ENCODE data around the gene OPCML. TPM values are rescaled to one million over a fixed set of nuclear protein-coding genes. Genes with fewer than 3 reads are reported as not detected.

OPCML gene
- total RNA-seq, 1 donor from 2014 or later, result 0.10 TPM

- DNase-seq (ENCODE audit: low spot score), result no peak
Observed at GRCh38 chr11:133133606-133134005, 398.7 kb downstream of the OPCML start.

DNA sequence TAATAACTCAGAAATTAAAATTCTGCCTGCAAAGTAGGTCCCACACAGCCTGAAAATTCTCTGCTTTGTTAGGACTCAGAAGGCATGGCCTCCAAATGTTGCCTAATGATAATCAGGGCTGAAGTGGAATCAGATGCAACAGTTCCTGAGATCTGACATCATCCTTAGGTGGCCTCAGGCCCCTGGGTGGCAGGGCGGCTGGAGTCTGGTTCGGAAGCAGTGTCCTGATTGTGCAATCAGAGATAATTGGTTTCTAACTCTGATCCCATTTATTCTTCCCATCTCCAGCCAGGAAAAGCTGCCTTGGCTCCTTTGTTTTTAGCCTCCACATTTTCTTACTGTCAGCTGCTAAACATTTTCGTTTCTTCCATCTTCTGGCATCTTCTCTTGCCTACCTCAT, 399.3 kb downstream of the OPCML start:
- no peak for DNase-seq (ENCODE audit: low spot score)

- DNase-seq (ENCODE audit: low spot score), result no peak
Observed at GRCh38 chr11:133127741-133128140, 404.6 kb downstream of the OPCML start.

DNA sequence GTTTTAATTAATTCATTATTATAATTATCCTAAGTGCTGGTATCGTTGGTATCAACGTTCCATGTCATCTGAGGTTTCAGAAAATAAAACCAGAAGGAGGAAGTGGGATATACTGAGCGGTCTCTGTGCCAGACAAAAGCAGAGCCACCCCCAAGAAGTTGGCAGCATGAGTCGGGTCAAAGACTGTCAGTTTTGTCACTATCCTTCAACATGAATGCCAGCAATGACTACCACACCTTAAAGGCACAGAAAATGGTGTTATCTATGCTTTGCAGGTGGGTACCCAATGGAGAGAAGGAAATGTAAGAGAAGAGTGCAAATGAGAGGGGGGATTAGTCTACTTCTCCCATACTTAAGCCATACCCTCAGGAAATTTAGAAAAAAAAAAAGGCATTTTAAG, 408.5 kb downstream of the OPCML start:
- no peak for DNase-seq (ENCODE audit: low spot score)

GRCh38 chr11:133123366-133123765, 408.9 kb downstream of the OPCML start:
- no peak for DNase-seq (ENCODE audit: low spot score)

DNA sequence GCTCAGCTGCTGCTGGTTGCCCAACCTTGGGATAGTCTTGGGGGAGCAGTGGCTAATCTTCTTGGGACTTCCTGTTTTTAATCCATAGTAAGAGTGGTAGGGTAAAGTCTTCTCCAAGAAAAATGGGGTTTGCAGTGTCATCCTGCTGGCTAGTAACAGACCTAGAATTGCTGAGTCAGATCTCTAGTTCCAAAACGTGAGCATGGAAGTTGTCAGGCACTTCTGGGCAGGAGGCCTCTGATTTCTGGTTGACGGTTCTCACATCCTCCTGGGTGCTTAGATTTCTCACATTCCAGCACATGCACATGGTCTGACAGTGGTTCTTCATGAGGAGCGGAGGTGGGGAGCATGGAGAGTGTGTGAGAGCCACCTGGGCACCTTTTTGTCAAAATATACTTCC, 410.0 kb downstream of the OPCML start:
- no peak for DNase-seq (ENCODE audit: low spot score)

GRCh38 chr11:133118563-133119268, 413.6 kb downstream of the OPCML start:
- no peak for DNase-seq (ENCODE audit: low spot score)

- no peak for DNase-seq (ENCODE audit: low spot score)
Observed at GRCh38 chr11:133115099-133115498, 417.2 kb downstream of the OPCML start.

GRCh38 chr11:133107763-133108162, 424.5 kb downstream of the OPCML start:
- DNase-seq (ENCODE audit: low spot score), result no peak

DNA sequence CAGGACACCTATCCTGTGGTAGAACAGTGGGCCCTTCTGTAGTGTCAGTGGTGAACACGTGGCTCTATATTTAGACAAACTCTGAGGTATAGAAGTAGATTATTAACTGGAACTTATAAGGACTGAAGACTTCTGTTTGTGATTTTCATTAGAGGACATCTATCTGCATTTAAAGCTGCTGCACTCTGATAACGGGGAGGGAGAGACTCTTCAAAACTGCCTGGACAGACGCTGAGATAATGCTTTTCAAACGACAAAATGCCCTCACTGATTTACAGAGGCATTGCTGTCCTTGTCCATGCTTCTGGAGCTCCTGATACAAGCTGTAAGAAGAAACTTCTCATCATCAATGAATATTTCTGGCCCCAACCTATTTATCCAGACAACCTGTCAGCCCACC, 425.2 kb downstream of the OPCML start:
- no peak for DNase-seq (ENCODE audit: low spot score)

- no peak for DNase-seq (ENCODE audit: low spot score)
Observed at GRCh38 chr11:133106417-133106816, 425.9 kb downstream of the OPCML start.

DNA sequence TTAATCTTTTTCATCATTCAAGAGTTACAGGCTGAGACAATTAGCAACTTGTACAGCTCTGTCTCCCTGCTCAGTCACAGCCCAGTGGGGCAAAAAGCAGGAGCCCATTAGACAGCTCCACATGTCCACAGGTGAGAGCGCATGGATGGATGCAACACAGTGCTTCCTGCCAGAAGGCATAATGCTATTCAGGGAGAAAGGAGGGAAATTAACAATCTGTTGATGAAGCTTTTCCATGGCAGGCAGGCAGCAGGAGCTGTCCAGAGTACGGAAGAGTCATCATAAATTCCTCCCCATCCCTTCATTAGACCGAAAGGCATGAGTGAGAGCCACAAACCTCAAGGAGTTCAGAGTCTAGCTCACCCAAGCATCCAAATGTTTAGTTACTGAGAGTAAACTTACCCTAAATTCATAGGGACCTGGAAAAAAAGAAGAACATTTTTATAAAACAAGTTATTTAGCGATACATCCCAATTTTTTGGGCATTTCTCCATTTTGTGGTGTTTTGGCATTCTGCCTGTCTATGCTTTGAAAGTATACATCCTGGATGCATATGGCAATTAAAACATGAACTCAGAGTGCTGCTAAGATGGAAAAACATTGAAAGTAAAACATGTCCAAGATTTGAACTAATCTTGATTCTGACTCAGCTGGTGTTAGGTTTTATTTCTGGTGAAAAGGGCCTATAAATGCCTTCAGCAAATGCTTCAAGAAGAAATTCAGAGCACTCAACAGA, 428.1 kb downstream of the OPCML start:
- no peak for DNase-seq (ENCODE audit: low spot score)

DNA sequence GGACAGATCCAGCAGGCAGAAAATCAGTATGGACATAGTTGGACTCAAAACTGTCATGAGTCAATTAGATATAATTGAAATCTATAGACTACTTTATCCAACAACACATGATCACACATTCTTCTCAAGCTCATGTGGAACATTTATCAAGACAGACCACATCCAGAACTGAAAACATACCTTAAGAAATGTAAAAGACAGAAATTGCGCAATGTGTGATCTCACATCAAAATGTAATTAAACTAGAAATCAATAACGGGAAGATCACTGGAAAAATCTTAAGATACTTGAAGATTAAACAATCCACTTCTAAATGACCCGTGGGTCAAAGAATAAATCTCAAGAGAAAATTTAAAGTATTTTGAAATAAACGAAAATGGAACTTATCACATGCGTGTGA, 435.3 kb downstream of the OPCML start:
- no peak for DNase-seq (ENCODE audit: low spot score)

GRCh38 chr11:133086518-133086917, 445.8 kb downstream of the OPCML start:
- DNase-seq (ENCODE audit: low spot score), result no peak

- no peak for DNase-seq (ENCODE audit: low spot score)
Observed at GRCh38 chr11:133082841-133083488, 449.3 kb downstream of the OPCML start.

- peak; percentile 61 for DNase-seq (ENCODE audit: low spot score)
Observed at GRCh38 chr11:133082453-133082781, 449.9 kb downstream of the OPCML start.

DNA sequence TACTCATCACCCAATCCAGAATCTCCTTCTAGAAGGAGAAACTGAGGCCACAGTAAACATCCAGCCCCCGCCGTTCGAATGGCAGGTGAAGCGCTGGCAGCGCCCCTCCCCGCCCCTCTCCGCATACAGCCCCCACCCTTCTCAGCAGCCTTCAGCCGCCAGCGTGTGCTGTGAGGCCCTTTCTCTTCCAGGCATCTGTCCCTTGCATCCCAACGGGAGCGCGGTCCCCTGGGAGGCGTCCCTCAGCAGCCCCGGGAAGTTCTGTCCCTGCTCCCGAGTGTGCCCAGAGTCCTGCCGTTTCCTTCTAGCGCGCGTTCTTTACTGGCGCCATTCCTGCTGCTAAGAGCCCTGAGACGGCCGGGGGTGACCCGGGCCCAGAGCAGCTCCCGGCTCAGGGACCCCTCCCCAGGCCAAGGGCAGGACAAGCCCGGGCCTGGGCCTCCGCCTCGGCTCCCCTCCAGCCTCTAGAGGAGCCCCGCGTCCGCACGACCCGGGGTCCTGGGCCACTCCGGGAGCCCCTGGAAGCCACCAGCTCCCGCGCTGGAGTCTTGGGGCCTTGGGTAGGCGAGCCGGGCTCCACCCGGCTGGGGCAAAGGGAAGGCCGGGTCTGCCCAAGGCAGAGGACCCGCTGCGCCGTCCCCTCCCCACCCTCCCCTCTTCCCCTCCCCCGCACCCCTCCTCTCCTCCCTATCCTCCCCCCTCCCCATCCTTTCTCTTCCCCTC, 450.4 kb downstream of the OPCML start:
- no peak for DNase-seq (ENCODE audit: low spot score)

DNA sequence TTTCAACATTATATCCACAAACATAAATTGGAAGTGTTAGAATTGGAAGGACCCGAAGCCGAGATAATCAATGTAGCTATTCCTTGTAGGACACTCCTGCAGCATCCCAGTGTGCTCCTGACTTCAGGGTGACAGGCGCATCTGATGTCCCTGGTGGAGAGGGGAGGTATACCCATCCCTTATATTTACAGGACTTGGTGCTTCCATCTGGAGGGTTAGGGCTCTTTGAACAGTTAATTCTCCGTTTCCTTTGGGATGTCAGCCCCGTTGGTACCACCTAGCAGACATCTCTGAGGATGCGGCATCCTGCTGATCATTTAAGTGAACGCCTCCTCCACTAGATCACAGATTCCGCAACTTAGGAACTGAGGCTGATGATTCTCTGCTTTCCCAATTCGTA, 451.3 kb downstream of the OPCML start:
- DNase-seq (ENCODE audit: low spot score), result no peak

DNA sequence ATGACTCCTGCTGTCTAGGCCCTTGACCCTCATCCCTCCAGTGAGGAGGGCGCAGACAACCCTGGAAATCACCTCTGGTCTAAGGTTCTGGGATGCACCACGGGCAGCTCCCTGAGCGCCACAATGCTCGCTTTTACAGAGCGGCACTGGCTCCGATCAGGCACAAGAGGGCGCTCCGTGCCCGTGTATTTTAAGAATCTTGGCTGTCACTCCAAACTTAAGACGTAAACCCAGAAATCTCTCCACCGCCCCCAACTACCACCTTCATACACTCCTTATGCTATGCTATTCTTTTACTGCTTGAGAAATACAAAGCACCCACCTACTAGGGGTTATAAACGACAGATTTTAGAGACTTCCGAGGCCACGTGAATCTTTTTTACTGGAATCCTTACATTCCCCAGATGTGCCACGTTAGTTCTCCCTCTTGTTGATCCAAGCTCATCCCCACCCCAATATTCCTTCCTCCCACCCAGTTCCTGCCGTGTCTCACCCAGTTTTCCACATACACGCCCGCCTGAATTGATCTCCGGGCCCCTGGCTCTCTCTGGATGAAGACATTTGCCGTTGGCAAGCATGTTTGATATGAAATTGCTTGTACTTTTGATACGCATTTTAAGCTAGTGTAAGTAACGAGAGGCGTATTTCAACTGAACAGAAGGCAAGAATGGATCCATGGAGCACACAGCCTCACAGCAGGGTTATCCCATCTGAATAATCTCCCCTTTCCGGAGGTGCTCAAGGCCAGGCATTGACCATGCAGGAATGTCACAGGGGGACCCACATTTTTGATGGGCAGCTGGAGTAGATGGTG, 453.5 kb downstream of the OPCML start:
- DNase-seq (ENCODE audit: low spot score), result no peak

GRCh38 chr11:133078012-133078411, 454.3 kb downstream of the OPCML start:
- DNase-seq (ENCODE audit: low spot score), result no peak

DNA sequence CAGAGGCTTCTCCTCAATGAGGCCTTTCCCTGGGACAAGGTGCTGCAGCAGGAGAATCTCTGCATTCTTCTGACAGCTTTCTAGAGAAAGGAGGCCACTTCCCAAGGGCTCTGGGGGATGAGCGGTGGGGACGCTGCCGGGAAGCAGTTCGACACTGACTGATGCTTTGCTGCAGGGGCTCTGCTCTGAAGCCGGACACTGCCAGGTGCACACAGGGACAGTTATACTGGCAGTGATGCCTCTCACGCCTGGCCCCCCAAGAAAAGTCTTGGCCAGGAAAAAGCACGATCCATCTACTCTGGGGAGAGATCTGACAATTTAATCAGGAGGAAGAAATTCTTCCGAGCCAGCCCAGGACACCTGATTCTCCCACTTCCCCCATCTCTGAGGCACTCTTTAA, 456.9 kb downstream of the OPCML start:
- DNase-seq (ENCODE audit: low spot score), result no peak
